Measurements from ENCODE around the gene DPYSL3. TPM values are rescaled to one million over a fixed set of nuclear protein-coding genes. Genes with fewer than 3 reads are reported as not detected.

Gene DPYSL3
- total RNA-seq, 2 donors from 2014 or later: 10.0 to 23.9 TPM

DNA sequence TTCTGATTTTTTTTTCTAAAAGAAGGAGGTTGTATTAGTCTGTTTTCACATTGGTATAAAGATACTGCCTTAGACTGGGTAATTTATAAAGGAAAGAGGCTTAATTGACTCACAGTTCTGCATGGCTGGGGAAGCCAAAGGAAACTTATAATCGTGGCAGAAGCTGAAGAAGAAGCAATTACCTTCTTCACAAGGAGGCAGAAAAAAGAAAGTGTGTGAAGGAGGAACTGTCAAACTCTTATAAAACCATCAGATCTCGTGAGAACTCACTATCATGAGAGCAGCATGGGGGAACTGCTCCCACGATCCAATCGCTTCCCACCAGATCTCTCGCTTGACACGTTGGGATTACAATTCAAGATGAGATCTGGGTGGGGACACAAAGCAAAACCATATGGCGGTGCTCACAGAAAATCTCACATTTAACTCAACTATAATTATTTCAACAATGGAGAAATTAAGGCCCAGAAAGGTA lies 27.1 kb downstream of the DPYSL3 start:
- ATAC-seq (no peak), DNase-seq (no peak)
- intact Hi-C loops (cut with DNase I, micrococcal nuclease): no loop called here

DNA sequence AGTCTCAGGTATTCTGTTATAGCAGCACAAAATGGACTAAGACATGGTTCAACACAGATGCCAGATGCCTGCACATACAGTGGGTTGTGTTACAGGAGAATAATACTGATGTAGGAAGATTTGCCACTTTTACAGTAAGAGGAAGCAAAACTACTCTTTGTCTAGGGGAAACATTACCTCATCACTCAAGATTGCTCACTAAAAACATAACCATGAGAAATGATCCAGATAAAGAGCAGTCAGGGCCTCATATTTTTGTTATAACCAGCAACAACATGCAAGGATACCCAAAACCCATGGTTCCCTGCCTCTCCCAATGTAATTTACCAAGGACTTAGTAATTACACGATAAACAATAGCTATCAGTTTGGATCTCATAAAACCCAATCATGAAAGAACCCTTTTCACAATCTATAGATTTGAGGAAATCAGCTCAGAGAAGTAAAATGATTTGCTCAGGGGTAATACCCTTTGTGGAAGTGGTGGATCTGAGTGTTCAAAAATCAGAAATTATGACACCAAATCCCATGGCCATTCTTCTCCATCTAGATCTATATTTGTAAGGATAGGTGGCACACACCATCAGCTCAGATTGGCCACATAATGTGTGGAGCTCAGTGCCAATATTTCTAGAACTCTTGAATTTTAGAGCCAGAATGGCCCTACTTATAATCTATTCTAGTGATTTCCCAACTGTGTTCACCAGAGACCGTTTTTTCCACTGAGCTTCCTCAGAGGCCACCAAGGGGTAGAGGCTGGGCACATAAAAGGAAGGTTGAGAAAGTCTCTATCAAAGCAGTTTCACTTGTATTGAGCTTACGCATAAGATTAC lies 27.8 kb downstream of the DPYSL3 start:
- intact Hi-C loops (cut with DNase I, micrococcal nuclease): no loop called here
- ATAC-seq (no peak), DNase-seq (no peak)

DNA sequence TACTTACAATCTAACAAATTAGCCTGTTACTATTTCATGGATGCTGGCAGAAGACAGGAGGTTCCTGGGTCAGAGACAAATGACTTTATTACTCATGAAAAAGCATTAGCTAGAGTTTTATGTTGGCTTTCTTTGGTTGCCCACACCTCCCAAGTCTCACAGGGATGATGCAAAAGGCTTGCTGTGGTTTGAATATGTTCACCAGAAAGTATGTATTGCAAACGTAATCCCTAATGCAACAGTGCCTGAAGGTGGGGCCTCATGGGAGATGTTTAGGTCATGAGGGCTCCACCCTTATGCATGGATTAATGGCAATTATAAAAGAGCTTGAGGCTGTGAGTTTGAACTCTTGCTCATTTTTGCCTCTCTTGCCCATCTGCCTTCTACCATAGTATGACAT lies 28.5 kb downstream of the DPYSL3 start:
- DNase-seq (no peak), ATAC-seq (no peak)
- intact Hi-C loops (cut with DNase I, micrococcal nuclease): no loop called here

DNA sequence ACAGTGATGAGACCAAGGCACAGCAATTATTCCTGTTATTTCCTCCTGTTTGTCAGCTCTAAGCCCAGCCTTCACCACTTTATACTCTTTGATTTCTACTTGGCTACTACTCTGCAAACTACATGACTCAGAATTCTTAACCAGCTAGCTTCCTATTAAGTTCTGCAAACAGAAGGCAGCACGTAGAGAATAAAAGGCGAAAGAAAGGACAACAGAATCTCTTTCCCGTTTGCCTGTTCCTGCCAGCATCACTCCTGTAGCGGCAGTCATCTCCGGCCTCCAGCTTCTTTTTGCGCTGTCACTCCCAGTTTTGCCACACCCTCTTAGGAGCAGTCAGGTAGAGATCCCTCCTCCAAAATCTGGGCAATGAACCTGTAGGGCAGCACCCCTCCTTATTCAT lies 29.9 kb downstream of the DPYSL3 start:
- DNase-seq: no peak
- intact Hi-C loops (cut with DNase I, micrococcal nuclease): no loop called here
- ATAC-seq: no peak

DNA sequence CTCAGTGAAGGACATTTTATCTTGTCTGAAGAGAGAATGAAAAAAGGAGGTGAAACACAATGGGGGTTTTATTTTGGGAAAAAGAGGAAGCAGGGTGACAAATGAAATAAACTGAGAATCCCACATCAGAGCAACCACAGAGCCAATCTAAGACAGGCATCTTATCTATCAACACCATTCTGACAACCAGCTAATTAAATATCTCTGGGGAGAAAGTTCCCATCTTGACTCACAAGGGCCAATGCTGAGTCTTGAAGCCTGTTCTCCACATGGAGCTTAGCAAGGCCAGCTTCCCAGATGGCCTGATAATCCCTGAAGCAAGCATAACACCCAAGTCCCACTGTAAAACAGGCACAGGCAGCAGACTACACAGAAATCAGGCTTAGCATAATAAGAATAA lies 30.4 kb downstream of the DPYSL3 start:
- ATAC-seq: no peak
- intact Hi-C loops (cut with DNase I, micrococcal nuclease): no loop called here
- no peak for DNase-seq

DNA sequence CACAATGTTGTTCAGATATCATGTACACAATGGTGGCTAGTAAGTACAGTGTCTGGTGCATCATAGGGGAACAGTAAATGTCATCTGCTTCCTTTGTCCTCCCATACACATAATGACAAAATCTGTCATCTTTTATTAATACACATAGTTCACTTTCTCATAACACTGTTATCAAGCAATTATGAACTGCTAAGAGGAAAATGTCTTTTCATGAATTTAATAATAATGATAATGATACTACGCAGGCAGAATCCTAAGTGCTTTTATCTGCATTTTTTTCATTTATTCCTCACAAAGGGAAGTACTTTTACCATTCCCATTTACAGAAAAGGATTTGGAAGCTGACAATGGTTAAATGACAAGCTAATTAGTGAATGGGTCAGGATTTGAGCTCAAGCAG lies 35.7 kb downstream of the DPYSL3 start:
- ATAC-seq (no peak), DNase-seq (no peak)
- intact Hi-C loops (cut with DNase I, micrococcal nuclease): no loop called here

DNA sequence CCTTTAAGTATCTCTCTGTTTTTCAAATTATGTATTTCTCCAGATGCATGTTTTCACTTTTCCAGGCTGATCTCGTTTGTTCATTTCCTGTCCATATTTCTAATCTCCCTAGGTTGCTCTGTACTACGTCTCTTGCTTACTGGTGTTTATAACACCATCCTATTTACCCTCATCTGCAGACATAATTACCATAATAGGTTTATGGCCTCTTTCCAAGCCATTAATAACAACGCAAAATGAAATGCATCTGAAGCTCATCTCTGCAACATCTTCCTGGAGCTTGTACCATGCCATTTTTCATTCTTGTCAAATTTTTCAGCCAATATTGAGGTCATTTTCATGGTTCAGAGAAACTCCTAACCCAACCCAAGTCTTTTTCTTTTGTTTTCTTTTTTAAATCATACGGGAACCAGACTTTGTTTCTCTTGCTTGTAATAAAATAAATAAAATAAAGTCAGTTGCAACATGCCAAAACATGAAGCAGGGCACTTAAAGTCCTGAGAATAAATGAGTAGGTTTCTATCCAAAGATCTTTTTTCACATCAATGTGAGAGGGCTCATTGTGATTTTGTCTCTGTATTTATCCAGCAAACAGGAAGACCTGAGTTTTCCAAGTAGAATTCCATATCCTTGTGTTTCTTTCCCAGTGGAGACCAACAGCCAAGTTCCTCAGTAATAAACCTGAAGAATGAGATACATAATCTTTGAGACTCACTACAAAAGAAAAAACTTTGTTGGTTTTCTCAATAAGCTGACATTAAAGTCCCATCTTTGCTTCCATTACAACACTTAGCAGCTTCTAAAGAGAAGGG lies 37.0 kb downstream of the DPYSL3 start:
- ATAC-seq: no peak
- intact Hi-C loops (cut with DNase I, micrococcal nuclease): no loop called here
- no peak for DNase-seq

DNA sequence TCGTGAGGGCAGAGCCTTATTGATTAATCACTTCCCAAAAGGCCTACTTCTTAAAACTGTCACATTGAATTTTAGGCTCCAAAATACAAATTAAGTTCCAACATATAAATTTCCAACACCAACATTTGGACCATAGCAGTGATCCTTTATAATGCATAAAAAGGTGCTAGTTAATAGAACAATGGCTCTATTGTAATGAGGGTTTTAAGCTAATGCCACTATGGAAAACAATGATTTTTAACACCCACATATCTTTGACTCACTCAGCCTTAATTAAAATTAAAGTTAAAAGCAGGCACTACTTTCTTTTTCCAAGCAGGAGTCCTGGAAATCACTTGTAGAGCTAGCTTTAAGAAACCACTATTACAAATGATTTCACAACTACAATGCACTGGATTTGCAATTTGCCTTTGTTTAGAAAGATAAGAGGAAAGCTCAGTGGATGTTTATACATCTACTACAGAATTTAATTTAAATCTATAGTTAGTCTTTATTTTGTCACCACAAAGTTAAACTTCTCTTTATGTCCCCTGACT lies 41.8 kb downstream of the DPYSL3 start:
- no peak for ATAC-seq
- intact Hi-C loops (cut with DNase I, micrococcal nuclease): no loop called here
- no peak for DNase-seq

DNA sequence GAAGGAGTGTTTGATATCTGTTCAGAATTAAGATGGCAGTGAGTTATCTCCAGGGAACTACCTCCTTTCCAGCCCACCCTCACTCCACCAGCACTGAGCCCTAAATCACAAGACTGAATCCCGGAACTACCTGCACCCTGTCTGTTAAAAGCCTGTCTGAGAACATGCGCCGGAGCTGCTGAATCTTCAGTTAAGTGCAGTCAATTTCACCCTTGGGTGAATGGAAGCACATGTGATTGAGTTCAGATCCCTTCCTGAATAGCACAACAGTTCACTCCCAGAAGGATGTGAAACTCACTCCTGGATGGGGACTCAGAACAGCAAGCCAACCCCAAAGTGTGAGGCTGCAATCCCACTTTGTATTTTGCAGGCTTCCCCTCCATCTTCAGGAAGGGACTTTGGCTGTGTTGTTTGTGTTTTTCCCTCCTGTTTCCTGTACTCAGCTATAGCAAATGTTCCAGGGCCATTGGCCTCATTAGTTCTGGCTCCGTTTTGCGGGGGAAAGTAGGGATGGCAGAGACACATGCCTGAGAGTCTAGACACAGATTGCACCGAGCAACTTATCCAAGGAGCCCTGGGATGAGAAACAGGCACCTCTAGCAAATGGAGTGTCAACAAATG lies 43.4 kb downstream of the DPYSL3 start:
- DNase-seq: no peak
- intact Hi-C loops (cut with DNase I, micrococcal nuclease): no loop called here
- ATAC-seq: no peak

DNA sequence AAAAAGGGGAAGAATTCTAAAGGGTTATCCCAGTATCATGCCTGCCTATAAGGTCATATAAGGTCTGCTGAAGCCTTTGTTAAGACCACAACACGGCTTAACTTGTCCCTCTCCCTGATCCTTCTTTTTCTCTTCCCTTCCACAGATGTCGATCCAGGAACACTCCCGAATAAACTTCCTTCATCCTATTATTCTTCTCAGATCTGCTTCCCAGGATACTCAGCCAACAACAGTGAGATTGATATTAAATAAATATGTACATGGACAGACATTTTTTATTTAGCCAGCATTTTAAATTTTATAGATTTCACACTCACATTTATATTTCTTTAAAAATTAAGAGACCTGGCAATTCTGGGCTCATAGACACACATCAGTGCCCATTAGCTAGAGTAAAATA lies 44.1 kb downstream of the DPYSL3 start:
- no peak for ATAC-seq
- intact Hi-C loops (cut with DNase I, micrococcal nuclease): no loop called here
- no peak for DNase-seq

DNA sequence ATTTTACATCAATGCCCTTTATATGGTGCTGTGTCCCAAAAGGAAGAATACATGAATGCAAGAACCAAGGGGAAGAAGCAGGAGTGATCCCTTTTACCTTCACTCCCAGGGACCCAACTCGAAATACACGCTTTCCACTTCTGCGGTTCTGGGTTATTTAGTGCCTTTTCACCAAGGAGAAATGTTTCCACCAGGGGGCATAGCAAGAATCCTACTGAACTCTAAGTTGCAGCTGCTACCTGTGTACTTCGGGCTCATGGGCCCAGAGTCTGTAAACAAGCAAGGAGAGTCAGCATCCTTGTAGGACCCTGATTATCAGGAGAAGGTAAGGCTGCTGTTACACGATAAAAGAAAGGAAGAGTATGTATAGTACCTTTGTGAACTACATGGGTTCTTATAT lies 45.7 kb downstream of the DPYSL3 start:
- ATAC-seq: no peak
- no peak for DNase-seq
- intact Hi-C loops (cut with DNase I, micrococcal nuclease): no loop called here

DNA sequence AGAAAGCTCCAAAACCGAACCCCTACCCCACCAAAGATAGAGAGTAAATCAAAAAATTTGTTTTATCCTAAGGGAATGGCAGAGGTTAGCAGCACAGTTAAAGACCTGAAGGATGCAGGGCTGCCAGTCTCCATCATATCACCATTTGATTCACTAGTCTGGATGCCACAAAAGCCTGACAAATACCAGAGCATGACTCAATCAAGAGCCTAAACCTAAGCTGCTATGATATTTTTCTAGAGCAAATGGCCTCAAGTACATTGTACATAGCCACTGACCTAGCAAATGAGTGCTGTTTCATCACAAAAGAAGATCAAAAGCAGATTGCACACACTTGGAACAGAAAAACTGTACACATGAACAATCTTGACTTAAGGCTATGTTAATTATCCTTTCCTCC lies 48.0 kb downstream of the DPYSL3 start:
- intact Hi-C loops (cut with DNase I, micrococcal nuclease): no loop called here
- ATAC-seq (no peak), DNase-seq (no peak)

DNA sequence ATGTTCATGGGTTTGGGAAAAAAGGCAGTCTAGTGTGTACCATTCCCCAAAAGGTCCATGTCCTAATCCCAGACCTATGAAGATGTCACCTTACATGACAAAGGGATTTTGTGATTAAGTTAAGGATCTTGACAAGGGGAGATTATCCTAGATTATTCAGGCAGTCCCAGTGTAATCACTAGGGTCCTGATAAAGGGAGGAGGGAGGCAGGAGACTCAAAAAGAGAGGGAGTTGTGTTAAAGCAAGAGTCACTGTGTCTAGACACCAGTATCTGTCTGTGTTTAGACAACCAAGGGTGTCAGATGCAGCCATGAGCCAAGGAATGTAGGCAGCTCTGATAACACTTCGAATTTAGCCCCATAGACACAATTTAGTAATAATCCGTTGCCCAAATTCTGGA lies 49.5 kb downstream of the DPYSL3 start:
- ATAC-seq (no peak), DNase-seq (no peak)
- intact Hi-C loops (cut with DNase I, micrococcal nuclease): no loop called here

DNA sequence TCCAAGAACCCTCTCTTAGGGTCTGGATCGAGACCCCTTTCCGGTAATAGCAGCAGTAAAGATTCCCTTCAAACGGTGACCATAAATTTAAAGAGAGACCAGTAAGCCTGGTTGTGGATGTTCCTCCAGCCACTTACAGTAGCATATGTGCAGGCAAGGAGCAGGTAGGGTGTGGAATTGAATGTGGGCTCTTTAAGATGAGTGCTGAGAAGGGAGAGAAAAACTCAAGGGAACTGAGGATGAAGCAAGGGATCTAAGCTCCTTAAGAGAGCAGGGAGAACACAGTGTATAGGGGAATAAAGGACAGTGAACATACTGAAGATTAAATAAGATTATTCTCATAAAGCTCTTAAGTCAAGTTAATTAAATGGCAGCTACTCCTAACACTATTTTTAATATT lies 51.3 kb downstream of the DPYSL3 start:
- no peak for ATAC-seq
- intact Hi-C loops (cut with DNase I, micrococcal nuclease): loop anchor here in 1 of 2 donors (10.0 kb wide), 1 partner anchor 46 kb away; no protein-coding TSS in a partner anchor
- DNase-seq: no peak

DNA sequence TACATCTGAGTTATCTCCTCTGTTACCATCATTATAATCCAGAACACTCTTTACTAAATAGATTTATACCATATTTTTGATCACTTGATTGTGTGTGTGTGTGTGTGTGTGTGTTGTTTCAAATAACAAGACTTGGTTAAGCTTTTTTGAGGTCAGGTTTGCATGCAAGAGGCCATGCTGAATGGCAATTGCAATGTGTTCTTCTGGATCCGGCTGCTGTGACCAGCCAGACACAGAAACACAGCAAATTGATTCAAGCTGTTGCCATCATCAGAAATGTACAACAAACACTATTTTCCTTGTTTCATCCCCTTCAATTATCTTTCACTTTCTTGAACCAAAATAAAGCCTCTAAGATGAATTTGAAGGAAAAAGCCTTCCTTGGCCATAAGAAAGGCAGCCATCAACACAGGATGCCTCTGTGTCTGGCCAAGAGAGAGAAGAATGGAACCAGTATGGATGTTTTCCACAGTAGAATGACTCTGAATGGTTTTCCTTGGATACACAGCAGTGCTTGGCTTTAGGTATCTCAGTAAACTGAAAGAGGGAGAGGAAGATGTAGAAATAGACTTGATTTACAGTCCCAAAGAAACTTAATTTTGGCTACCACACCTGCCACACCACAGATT lies 53.9 kb downstream of the DPYSL3 start:
- no peak for ATAC-seq
- no peak for DNase-seq
- intact Hi-C loops (cut with DNase I, micrococcal nuclease): loop anchor here in 1 of 2 donors (10.0 kb wide), 1 partner anchor 49 kb away; no protein-coding TSS in a partner anchor

DNA sequence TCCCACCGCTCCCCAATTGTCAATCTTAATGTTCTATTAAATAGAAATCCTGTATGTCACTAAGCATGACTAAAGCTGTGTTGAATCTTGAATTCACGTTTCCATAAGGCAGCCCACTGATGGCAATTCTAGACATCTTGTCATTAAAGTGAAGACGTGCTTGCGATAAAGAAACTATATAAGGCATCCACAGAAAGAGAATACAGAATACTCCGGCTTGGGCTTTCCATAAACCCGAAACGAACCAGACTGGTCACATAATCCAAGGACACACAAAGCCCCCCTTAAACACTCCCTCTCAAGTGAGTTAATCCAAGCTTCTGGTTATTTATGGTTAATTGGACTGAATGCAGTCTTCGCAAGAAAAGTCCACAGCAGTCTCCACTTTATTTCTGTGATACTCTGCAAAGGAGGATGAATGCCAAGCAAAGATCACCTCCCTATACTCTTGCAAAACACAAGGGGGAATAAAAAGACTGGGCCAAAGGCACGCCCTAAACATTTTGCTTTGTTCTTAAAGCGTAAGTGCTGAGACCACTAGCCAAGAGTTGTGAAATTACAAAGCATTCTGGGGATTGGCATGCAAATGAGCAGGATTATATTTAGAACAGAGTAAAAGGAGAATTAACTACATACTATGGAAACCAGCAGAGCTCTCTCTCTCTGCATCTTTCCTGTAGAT lies 54.7 kb downstream of the DPYSL3 start:
- intact Hi-C loops (cut with DNase I, micrococcal nuclease): loop anchor here in 1 of 2 donors (5.0 to 10.0 kb wide), 2 partner anchors 50 to 102 kb away; no protein-coding TSS in a partner anchor
- DNase-seq (no peak), ATAC-seq (no peak)

DNA sequence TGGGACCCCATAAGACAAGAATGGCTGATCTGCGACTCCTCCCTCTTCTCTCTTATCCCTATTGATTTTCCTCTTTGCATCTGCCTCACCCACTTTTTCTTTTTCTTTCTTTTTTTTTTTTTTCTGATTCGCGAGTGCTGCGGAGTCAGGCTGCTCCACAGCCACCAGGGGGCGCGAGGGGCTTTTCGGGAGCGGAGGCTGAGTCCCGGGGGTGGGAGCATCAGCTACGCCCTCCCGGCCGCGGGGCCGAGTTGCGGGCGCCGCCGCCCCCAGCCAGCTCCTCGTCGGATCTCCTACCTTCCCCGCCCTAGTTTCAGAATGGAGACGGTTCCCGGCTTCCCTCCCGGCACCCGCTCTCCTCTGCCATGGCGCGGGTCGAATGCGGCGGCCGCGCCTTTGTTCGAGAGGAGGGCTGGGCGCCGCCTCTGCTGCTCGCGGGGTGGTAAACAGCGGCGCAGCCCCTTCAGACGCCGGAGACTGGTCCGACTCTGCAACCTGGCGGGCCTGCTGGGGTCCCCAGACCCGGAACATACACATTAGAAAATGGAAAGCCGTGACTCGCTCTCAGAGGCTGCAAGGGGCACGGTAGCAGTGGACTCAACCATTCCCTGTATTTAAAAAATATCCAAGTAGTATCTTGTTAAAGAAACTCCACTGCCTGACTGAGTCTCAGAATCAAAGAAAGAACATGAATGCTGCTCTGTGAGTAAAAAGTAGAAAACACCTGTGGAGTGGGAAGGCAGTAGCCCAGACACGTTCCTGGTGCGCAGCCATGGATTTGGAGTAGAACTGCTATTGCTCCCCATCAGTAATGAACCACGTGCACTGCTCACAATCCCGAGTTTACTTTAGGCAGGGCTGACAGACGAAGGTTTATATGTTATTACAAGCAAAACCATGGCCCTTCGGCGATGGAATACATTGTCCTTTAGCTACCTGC lies 55.7 kb downstream of the DPYSL3 start:
- ATAC-seq (peak; percentile 94), DNase-seq (peak; percentile 75 to 90)
- intact Hi-C loops (cut with DNase I, micrococcal nuclease): loop anchor here in 1 of 2 donors (5.0 to 10.0 kb wide), 2 partner anchors 51 to 103 kb away; no protein-coding TSS in a partner anchor

All from left colon (tissue), 2 donors.